ENCODE data around the gene PDE4B.

Gene PDE4B

GRCh38 chr1:65792669-65793358 is at the start of gene PDE4B:
TSS of gene PDE4B (plus strand) at chr1:65792895.
- DNase-seq, result no peak

DNA sequence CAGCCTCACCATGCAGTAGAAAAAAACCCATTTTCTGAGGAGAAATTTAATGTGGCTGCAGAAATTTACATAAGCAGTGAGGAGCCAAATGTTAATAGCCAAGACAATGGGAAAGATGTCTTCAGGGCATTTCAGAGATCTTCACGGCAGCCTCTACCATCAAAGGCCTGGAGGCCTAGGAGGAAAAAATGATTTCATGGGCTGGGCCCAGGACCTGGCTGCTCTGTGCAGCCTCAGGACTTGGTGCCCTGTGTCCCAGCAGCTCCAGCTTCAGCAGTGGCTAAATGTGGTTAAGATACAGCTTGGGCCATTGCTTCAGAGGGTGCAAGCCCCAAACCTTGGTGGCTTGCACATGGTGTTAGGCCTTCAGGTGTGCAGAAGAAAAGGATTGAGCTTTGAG is 48.0 kb upstream of the PDE4B start:
- DNase-seq, result no peak

DNA sequence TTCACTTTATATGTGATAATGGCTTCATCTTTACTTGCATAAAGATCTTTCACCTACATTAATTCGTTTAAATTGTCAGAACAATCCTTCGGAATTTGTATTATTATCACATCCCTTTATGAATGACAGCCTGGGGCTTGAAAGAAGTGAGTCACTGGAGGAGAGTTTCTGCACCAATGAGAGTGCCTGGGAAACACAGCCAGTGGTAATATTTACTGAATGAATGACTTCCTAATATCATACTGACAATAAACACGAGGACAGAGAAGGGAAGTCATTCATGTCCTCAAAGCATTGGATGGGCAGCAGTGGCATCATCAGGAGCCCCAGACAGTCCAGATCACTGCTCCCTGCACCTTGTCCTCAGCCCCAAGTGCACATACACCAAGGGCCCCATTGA is 40.7 kb upstream of the PDE4B start:
- no peak for DNase-seq

GRCh38 chr1:65756616-65757015 is 36.1 kb upstream of the PDE4B start:
- no peak for DNase-seq

DNA sequence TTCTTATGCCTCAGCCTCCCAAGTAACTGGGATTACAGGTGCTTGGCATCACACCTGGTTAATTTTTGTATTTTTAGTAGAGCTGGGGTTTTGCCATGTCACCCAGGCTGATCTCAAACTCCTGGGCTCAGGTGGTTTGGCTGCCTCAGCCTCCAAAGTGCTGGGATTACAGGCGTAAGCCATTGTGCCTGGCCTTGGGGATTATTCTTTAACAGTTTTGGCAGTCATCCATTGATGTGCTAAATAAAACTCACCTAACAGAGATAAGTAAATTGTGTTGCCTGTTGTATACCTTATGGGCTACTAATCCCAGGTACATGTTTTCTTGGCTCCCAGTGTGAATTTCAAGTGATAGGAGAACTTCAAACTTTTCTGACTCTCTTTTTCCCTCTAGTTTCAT is 35.2 kb upstream of the PDE4B start:
- no peak for DNase-seq

- DNase-seq, result no peak
Observed at GRCh38 chr1:65758128-65758527, 34.6 kb upstream of the PDE4B start.

DNA sequence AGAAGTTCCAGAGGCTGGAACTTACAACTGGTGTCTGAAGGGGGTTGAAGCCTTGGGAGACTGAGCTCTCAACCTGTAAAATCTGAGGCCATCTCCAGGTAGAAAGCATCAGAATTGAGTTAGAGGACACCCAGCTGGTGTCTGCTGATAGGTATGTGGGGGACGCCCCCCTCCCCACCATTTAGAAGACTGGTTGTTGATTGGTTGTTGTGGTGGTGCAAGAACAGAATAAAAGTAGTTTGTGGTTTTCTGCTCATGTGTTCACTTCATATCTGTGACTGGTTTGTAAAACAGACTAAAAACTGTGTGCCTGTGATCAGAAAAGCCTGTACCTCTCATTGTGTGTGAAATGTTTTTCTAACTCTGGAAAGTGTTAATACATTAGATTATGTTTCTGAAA is 33.2 kb upstream of the PDE4B start:
- no peak for DNase-seq

DNA sequence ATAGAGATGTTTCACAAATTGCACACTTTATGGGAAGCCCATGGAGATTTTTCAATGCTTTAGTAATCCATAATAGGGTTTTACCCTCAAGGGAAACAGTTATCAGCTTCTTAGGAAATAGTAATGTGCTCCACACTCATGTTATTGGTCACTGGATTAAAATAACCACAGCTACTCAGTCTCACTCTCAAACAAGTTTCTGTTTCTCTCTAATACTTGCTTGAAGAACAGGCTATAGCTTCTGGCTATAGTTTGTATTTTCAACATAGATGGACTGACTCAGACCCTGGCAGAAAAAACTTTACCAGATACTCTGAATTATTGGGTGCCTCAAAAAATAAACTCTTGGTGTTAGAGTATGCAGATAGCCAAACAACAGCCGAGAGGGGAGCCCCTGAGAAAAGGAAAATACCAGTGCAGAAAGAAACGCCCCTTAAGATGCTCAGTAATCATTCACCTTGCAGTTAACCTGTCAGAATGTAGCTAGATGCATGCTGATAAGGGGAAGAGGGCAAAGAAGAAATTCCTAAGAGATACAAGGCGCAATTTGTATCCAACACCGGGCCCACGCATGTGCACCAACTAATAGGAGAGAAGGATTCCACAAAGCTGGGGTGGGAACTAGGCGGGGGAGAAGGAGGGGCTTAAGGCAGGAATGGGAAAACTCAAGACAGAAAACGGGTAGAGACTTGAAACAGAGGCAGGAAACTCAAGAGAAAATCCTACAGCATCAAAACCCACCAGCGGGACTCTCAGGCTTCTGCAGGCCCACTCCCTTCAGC is 30.4 kb upstream of the PDE4B start:
- DNase-seq, result no peak

DNA sequence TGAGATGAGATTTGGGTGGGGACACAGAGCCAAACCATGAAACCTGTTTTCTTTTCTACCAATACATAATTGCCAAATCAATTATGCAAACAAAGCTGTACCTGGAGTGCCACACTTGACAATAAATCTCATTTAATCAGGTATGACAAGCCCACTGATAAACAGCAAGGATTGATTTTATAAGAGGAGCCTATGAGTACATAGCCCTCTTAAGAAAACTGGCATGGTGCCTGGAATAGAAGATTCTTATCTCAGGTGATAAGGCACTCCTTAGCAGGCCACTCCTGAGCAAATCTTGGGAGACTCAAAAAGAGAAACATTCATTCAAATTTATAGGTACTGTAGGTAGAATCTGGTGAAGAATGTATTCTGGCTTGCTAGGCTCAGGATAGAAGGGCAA is 28.6 kb upstream of the PDE4B start:
- DNase-seq, result no peak

- no peak for DNase-seq
Observed at GRCh38 chr1:65765631-65766030, 27.1 kb upstream of the PDE4B start.

DNA sequence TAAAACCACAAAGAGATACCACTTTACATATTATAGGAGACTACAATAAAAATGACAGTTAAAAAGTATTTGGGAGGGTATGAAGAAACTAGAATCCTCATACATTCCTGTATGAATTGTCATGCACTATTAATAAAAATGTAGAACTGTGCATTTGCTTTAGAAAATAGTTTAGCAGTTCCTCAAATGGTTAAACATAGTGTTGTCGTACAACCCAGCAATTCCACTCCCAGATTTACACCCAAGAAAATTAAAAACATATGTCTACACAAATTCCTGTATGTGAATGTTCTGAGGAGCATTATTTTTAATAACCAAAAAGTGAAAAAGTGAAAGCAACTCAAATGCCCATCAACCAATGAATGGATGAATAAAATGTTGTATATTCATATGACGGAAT is 23.1 kb upstream of the PDE4B start:
- DNase-seq, result no peak

DNA sequence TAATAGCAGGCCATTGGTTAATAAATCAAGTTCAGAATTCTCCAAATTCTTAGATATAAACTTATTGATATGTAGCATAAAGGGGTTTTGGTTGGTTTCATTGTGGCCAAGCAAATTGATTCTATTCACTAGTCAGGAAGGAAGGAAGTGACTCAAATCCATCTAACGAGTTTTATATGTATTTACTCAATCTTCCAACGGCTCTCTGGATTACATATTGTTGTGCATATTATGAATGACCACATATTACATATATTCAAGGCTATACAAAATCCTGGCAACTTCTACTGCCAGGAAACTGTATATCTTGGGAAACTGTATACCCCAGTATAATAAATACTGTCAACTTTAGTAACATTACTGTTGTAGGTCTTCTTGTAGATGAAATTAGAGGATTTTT is 20.1 kb upstream of the PDE4B start:
- DNase-seq, result no peak

DNA sequence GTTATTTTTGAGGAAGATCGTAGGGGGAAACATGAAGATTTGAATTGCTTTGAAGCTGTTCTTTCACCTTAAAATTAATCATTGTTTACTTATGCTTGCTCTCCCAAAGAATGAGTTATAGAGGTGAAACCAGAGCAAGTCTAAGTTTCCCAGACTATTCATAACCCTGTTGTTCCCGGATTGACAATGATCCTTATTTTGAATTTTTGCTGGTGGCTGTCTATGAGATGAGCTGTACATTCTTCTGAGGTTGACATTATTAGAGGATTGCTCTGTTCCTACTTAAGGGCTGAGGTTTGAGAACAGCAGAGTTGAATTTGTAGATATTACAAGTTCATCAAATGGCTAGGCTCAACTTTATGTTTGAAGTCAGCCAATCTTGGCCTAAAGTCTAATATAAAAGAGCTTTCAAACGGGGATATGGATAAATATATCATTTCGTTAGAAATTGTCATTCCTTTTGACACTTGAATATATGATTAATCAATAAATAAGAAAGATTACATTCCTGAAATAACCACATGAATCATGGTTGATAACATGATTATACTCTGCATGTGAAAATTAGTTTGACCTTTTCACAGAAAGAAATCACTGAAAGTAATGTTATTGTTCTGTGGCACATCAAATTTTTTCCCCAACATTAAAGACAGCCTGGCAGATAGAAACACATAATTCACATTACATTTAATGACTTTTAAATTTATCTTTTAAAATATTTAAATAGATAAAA is 19.1 kb upstream of the PDE4B start:
- no peak for DNase-seq

- no peak for DNase-seq
Observed at GRCh38 chr1:65788762-65789161, 3.9 kb upstream of the PDE4B start.

DNA sequence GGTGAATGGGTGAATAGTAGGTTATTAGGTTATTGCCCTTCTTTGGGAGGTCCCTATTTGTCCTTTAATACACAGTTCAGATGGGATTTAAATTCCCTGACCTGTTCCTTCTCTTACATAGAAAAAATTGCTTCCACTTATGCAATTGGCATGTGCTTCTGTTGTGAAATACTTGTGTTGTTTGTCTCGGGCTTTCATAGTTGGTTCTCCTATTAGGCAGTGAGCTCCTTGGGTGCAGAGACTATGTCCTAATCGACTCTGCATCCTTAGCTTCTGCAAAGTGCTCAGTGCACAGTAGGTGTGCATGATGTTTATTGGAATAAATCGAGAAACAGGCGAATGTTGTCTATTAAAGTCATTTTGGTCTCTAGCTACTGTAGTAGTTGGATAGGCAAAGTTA is 1.3 kb upstream of the PDE4B start:
- no peak for DNase-seq

DNA sequence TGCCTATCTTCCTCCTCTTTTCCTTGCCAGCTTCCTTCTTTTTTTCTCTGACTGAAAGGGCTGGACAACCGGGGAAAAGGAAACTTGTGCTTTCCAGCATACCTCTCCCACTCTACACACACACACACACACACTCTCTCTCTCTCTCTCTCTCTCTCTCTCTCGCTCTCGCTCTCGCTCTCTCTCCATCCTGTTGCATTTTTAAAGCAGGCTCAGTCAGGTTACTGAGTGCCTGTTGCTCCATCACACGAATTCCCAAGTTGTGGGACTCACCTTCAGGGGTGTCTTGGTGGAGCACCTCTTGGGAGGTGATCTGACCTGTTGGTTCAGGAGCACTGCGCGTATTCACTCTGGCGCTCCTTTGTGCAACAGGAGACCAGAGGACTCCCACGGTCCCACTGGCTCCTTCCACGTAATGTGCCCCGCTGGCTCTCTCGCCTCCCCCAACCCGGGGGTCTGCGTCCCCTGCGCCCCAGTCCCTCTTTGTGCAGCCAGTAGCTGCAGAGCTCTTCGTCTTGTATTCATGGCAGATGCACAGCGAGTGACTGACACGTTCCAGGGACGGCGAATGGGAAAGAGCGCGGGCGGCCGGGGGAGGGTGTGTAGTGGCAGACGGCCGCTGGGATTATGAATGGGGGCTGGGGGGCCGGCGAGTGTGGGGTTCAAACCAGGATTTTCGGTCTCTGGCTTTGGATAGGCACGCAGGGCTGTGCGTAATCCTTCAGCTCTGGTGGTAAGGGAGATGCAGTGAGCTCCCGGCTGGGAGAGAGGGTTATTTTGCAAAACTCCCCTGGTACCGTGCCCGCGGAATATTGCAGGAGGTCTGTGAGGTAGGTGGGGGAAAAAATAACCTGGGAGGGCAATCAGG is 660 bp upstream of the PDE4B start:
- no peak for DNase-seq

DNA sequence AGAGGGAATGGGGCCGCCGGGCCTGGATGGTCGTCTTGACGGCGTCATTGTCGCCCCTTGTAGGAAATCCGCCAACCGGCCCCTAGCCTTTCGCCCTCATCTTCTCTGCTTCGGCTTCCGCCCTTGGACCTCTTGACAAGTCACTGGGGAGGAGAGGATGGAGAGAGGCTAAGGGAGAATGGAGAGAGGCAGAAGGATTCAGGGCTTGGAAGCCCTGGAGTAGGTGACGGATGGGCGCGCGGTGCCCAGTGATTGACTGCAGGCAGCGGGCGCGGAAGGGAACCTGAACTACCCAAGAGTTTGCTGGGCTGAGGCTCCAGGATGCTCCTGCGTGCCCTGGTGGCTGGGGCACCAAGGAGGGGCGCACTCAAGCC is 651 bp downstream of the PDE4B start:
- no peak for DNase-seq

- no peak for DNase-seq
Observed at GRCh38 chr1:65795311-65795710, 2.6 kb downstream of the PDE4B start.

GRCh38 chr1:65799601-65800000 is 6.9 kb downstream of the PDE4B start:
- DNase-seq, result no peak

DNA sequence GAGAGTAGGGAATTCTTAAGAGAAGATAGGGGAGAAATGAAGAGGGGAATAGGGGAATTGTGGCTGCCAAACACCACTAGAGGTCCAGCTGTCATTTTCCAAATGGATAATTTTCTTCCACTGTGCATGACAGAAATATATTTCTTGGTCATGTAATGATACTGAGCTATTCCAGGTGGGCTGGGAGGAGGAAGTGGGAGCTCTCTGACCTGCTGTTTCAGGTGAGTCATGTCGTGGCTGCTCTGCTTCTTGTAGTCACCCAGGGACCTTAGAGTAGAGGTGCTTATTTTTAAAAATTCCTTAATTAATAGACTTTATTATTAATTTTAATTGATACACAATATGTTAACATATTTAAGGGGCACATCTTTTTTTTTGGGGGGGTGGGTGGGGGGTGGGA is 11.9 kb downstream of the PDE4B start:
- DNase-seq, result no peak

- DNase-seq, result peak; percentile 35
Observed at GRCh38 chr1:65812065-65812464, 19.4 kb downstream of the PDE4B start.

GRCh38 chr1:65813956-65814355 is 21.3 kb downstream of the PDE4B start:
- no peak for DNase-seq

DNA sequence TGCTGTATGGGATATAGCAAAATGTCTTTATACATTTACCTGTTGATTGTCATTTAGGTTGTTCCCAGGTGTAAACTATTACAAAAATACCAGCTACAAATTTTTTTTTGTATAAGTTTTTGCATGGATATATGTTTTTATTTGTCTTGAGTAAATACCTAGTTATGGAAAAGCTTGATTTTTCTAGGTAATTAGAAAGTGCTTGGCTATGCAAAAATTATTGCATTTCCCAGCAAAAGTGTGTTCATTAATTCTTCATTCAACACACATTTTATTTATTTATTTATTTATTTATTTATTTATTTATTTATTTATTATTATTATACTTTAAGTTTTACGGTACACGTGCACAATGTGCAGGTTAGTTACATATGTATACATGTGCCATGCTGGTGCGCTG is 22.1 kb downstream of the PDE4B start:
- no peak for DNase-seq
